ENCODE data around the gene PPARGC1A.

The PPARGC1A gene

GRCh38 chr4:23844961-23845360 lies 44.9 kb downstream of the PPARGC1A start:
- no peak for DNase-seq (ENCODE audit: low spot score)

- DNase-seq (ENCODE audit: low spot score): no peak
Measured at GRCh38 chr4:23839279-23839678, 50.6 kb downstream of the PPARGC1A start.

GRCh38 chr4:23838607-23839006 lies 51.2 kb downstream of the PPARGC1A start:
- no peak for DNase-seq (ENCODE audit: low spot score)

- DNase-seq (ENCODE audit: low spot score): no peak
Measured at GRCh38 chr4:23838131-23838530, 51.7 kb downstream of the PPARGC1A start.

- DNase-seq (ENCODE audit: low spot score): no peak
Measured at GRCh38 chr4:23837371-23837770, 52.5 kb downstream of the PPARGC1A start.

DNA sequence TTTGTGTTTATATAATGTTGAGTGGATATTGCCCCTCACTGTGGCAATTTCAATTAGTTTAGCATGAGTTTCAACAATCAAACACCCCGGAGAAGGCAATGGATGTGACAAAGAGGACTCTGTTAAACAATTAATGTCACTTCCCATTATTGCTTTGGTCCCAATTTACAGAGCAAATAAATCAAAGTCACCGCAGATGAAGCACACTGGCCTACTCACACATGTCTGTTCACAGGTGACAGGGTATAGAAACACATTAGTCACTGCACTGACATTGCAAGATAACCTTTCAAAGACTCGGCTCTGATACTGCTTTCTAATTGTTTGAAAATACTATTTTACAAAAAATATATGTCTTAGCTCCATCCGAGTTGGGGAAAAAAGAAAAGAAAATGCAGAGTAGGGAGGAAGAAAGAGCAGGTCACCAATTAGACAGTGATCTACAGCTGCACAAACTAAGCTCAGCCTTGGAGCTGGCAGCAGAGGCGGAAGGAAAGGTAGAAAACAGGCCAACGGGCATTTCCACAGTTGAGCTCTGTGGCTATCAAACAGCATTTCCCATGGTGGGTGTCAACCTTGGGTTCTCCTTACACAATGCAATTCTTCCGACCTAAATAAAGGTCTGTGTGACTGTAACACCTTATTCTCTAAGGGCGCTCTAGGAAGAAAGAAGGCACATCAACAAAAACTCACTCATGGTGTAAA lies 53.9 kb downstream of the PPARGC1A start:
- no peak for DNase-seq (ENCODE audit: low spot score)

- no peak for DNase-seq (ENCODE audit: low spot score)
Measured at GRCh38 chr4:23828779-23829178, 61.1 kb downstream of the PPARGC1A start.

DNA sequence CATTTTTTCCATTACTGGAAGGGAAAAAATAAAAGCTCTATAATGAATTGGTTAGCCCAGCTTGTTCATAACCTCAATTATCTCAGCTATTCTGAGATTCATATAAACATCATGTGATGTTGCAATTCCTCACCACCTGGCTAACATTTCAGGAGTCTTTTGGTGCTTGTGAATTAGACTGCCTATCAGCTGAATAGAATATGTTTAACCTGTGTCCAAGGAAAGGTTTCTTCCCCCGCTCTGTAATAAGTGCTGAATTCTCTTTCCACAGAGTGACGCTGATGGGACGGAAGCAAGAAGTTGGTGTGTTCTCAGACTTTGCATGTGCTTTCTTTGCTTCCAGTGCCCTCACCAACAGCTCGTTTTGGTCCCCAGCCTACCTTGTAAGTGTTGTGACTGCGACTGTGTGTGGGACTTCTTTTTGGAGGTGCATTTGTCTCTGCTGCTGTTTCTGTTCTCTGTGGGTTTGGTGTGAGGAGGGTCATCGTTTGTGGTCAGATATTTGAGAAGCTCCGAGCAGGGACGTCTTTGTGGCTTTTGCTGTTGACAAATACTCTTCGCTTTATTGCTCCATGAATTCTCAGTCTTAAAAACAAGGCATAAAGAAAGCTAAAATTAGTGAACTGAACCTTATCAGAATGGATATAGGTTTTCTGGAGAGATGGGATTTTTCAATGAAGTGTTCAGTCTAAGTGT lies 61.7 kb downstream of the PPARGC1A start:
- no peak for DNase-seq (ENCODE audit: low spot score)

DNA sequence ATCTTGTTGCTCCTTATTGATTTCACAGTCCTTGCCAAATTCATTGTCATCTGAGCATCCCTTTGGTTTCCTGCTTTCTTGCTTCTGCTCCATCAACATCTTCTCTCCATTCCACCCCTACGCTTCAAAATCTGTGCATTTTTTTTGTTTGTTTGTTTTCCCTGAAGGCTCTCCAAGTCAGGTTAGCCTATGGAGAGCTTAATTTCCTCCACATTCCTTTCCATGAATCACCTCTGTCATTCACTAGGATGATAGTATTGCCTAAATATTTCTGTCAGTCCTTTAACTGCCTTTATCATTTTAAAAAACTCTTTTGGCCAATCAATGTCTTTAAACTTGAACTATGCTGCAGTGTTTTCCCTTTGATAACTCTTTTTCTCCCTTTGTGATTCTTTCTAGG lies 67.7 kb downstream of the PPARGC1A start:
- no peak for DNase-seq (ENCODE audit: low spot score)

DNA sequence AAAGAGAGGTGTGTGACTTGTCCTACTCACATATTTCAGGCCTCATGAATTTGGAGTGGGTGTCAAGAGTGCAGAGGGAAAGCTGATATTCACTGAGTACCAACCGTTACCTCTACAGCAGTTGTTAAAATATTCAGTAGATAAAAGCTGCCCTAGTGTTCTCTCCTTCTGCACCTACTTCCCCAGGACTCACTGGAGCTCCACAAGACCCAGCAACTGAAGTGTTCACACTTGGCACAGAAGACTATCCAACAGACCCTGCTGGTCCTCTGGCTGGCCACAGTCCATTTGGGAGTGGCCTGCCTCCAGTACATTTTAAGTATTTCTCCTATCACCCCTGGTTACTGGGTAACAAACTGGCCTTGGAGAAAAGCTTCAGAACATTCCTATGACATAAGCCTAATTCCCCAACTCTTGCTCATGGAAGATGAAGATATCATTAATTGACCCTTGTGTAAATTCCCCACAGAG lies 70.8 kb downstream of the PPARGC1A start:
- peak; percentile 15 for DNase-seq (ENCODE audit: low spot score)

- DNase-seq (ENCODE audit: low spot score): no peak
Measured at GRCh38 chr4:23818097-23818885, 71.6 kb downstream of the PPARGC1A start.

GRCh38 chr4:23814996-23815660 lies 74.7 kb downstream of the PPARGC1A start:
- DNase-seq (ENCODE audit: low spot score): no peak

- no peak for DNase-seq (ENCODE audit: low spot score)
Measured at GRCh38 chr4:23814587-23814986, 75.3 kb downstream of the PPARGC1A start.

GRCh38 chr4:23811161-23811560 lies 78.7 kb downstream of the PPARGC1A start:
- no peak for DNase-seq (ENCODE audit: low spot score)

DNA sequence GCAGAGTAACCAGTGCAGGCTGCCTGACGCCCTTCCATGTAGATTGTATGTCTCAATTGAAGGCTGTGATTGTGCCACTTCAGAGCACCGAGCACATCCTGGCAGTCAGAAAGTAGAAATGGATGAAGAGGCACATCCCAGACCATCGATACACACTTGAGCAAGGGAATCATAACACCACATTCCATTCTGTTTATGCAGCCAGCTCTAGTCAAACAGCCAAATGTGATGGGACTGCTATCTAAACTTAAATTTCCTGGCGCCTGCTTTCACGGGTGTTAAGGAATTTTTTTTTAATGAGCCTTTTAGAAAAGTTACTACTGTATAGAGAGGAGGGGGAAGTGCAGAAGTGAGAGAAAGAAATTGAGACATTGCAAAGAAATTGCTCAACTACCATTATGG lies 84.4 kb downstream of the PPARGC1A start:
- DNase-seq (ENCODE audit: low spot score): no peak

DNA sequence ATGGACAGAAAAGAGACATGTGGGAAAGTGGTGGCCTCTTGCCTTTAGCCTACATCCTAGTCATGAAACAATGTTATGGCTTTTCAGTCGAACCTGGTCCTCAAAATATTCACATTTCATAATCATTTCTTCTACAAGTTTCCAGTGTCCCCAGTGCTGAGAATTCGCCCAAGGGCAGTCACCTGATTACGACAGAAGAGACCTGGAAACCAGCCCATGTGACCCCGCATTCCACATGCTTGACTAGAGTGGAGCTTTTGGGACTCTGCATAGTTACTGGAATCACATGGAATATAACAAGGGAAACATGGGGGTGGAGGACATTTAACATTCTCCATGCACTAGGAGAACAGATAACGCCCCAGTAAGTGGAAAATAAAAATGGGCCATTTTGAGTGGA lies 100.1 kb downstream of the PPARGC1A start:
- DNase-seq (ENCODE audit: low spot score): no peak

DNA sequence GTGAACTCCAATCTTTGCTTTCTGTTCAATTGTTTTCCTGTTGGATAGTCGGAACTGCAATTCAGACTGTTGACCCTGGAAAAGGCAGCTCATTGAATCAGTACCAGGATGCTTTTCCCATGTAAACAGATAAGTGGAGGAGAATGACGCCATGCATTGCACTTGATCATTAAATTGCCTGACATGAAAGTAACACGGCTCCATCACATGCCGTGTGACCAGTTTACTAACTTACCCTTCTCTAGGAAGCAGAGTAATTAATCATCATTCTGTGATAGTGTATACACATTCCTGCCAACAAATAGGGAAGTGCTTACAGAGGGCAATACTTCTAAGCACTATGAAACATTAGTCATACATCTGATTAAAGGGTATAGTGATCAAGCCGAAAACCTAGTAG lies 101.4 kb downstream of the PPARGC1A start:
- no peak for DNase-seq (ENCODE audit: low spot score)

DNA sequence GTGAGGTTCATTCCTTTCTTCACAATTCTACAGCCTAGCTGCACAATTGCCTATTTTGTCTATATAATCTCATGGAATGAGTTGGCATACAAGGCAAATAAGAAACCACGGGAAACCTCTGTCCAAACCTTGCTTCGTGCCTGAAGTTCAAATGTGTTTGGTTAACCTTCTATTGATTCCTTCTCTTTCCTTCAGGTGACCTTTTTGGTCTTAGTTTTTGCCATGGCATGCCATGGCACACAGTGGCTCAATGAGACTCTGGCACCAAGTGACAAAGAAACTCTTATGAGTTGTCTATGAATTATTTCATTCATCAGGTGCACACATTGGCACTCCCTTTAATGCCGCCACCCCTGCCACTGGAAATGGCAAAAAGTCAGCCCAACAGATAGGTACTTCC lies 101.8 kb downstream of the PPARGC1A start:
- no peak for DNase-seq (ENCODE audit: low spot score)

GRCh38 chr4:23782778-23783437 lies 106.9 kb downstream of the PPARGC1A start:
- no peak for DNase-seq (ENCODE audit: low spot score)

DNA sequence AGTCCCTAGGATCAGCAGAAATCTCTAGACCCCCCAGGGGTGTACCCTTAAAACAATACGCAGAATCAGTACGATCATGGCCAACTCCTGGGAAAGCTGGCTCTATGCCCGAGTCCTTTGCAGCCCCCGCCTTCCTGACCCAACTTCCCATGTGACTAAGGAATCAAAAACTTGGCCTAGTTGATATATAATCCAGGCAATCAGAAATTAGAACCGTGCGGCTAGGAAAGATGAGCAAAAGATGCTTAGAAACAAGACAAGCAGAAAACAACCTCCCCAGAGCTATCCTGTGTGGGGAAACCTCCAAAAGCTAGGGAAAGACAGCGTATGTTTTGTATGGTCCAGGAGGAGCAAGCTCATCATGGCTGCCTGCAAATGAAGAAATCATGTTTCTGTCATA lies 110.0 kb downstream of the PPARGC1A start:
- no peak for DNase-seq (ENCODE audit: low spot score)

DNA sequence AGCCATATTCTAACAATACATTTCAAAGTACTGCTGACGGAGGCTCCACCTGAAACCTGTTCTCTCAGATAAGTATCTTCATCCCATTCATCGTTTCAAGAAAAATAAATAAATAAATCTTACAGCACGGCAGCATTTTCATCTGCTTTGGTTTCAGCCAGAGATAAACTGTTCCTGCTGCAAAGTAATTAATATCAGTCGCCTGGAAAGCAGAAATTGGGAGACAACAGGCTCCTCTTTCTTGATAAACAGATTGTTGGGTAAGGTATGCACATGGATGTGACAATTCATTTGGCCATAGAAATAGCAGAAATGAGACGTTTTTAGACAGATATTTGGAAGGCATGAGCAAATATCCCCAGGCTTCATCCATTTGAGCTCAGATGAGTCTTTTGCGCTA lies 110.4 kb downstream of the PPARGC1A start:
- DNase-seq (ENCODE audit: low spot score): no peak

- DNase-seq (ENCODE audit: low spot score): no peak
Measured at GRCh38 chr4:23775694-23776093, 114.2 kb downstream of the PPARGC1A start.

Data from Ammon's horn (tissue), 1 donor.